Thyroid gland (tissue), 4 donors: ENCODE data around the gene ITGB2. TPM values are rescaled to one million over a fixed set of nuclear protein-coding genes. Genes with fewer than 3 reads are reported as not detected.

Experiments used
- DNase-seq, 2 donors: peaks; one replicate each; pipeline ENCODE4 v3.0.0-alpha.2; 2019
- H3K27ac ChIP-seq, 3 donors: fragments of 200-600 bp; sonication (generic); 1 replicate in 2 of 3; 2 replicates in 1 of 3; pipeline ENCODE4 v1.5.1; 2016 to 2019; ENCODE audit warnings: mild to moderate bottlenecking in 1 of 3, moderate library complexity in 1 of 3
- H3K27me3 ChIP-seq: fragments of 200-600 bp; sonication (generic); one replicate; pipeline ENCODE4 v1.5.1; 2019
- H3K36me3 ChIP-seq, 2 donors: fragments of 200-600 bp; sonication (generic); one replicate each; pipeline ENCODE4 v1.5.1; 2016 to 2019
- H3K4me1 ChIP-seq, 2 donors: fragments of 200-600 bp; sonication (generic); one replicate each; pipeline ENCODE4 v1.5.1; 2017 to 2019
- H3K4me3 ChIP-seq, 3 donors: fragments of 200-600 bp; sonication (generic); replicated peaks in 1 of 3; 1 replicate in 2 of 3; 2 replicates in 1 of 3; pipeline ENCODE4 v1.5.1; 2016; ENCODE audit warnings: mild to moderate bottlenecking in 1 of 3
- H3K9me3 ChIP-seq: fragments of 200-600 bp; sonication (generic); one replicate; pipeline ENCODE4 v1.5.1; 2017
- CTCF ChIP-seq, 6 experiments: fragments of 200-600 bp in 3 of 6; fragments of 450-650 bp in 3 of 6; sonication (generic) in 3 of 6; IDR thresholded peaks; one replicate each; pipeline ENCODE4 v1.5.1; 2016 to 2019; ENCODE audit warnings: antibody characterized with exemption in 6 of 6, mild to moderate bottlenecking in 2 of 6, inconsistent platforms in 1 of 6, moderate library complexity in 1 of 6
- POLR2A ChIP-seq, 2 donors: fragments of 450-650 bp; IDR thresholded peaks; one replicate each; pipeline ENCODE4 v1.6.1; 2017; ENCODE audit warnings: antibody characterized with exemption in 2 of 2, mild to moderate bottlenecking in 2 of 2, moderate library complexity in 1 of 2
- WGBS, 2 donors: methylation state at CpG; one replicate each; pipeline ENCODE4 v1.1.5; 2017; 5-methylcytosine and 5-hydroxymethylcytosine counted together
- intact Hi-C: fragments of 100-400 bp; cut with DNase I; formaldehyde crosslinking; loops from one replicate; pipeline ENCODE4 v1.15.1; 2023
- total RNA-seq, 4 donors: library from RNA; depleted of rRNA; stranded (reverse); fragments of >200 nt; gene quantifications; one replicate each; pipeline ENCODE4 v1.2.3, GENCODE V29; 2016

The ITGB2 gene
- total RNA-seq, 4 donors from 2014 or later: 18.4 to 79.4 (median 27.5) TPM

DNA sequence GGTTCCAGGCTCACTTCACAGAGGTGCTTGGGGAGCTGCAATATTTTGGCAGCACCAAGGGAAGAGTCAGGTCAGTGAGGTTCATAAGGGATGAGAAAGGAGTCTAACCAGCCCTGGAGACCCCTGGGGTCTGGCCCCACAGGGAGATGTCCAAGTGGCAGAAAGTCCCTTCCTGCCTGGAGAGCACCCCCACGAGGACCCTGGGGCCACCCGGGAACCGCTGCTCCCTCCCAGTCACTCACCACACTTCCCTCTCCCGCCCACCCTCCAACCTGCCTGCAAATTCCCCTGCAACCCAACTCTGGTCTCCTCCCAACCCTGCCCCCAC lies 6.5 kb upstream of the ITGB2 start:
- no peak for DNase-seq
- no peaks in the 10 kb centered on the region for H3K9me3 ChIP-seq
- H3K4me3 ChIP-seq: no peak overlapping the region
- TF ChIP-seq POLR2A (IDR thresholded peaks at IDR 0.05) (no peak), CTCF (IDR thresholded peaks at IDR 0.05) (no peak)
- H3K4me1 ChIP-seq: peaks cover 5 to 31% of the 10 kb centered on the region in 2 donors
- no peak overlapping the region for H3K27ac ChIP-seq
- no peaks in the 10 kb centered on the region for H3K36me3 ChIP-seq
- 17 to 27% methylated on average over 4 of the region's 4 CpGs for WGBS, 2 donors
- peaks cover 8% of the 10 kb centered on the region for H3K27me3 ChIP-seq
- intact Hi-C loops: no loop called here

- WGBS, 2 donors: 59 to 81% methylated on average over 24 of the region's 24 CpGs
- intact Hi-C loops: no loop called here
- Histone ChIP-seq H3K27ac (no peak overlapping the region), H3K27me3 (peaks cover 1% of the 10 kb centered on the region), H3K4me1 (peaks cover 2 to 24% of the 10 kb centered on the region in 2 donors), H3K9me3 (no peaks in the 10 kb centered on the region), H3K36me3 (no peaks in the 10 kb centered on the region), H3K4me3 (no peak overlapping the region)
- no peak for DNase-seq
- TF ChIP-seq CTCF (IDR thresholded peaks at IDR 0.05) (no peak), POLR2A (IDR thresholded peaks at IDR 0.05) (no peak)
Measured at GRCh38 chr21:44926331-44927101, 5.8 kb upstream of the ITGB2 start.

DNA sequence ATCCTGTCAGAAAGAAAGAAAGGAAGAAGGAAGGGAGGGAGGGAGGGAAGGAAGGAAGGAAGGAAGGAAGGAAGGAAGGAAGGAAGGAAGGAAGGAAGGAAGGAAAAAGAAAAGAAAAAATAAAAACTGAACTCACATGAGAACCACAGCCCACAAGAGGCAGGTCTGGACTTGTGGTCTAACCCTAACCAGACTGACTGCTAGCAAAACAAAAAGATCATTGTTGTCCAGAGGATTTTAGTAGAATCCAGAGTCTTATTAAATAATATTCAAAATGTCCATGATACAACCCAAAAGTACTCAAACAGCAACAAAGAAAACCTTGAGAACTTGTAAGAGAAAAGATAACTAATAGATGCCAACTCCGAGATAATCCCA lies 4.7 kb upstream of the ITGB2 start:
- DNase-seq: no peak
- Histone ChIP-seq H3K9me3 (no peaks in the 10 kb centered on the region), H3K36me3 (no peaks in the 10 kb centered on the region), H3K27ac (no peak overlapping the region), H3K4me3 (no peak overlapping the region), H3K4me1 (peaks cover 0 to 21% of the 10 kb centered on the region in 2 donors), H3K27me3 (no peaks in the 10 kb centered on the region)
- TF ChIP-seq POLR2A (IDR thresholded peaks at IDR 0.05) (no peak), CTCF (IDR thresholded peaks at IDR 0.05) (no peak)
- intact Hi-C loops: no loop called here
- WGBS, 2 donors: 85 to 100% methylated on average over 1 of the region's 1 CpG

GRCh38 chr21:44924606-44925377 lies 4.1 kb upstream of the ITGB2 start:
- Histone ChIP-seq H3K36me3 (no peaks in the 10 kb centered on the region), H3K27me3 (no peaks in the 10 kb centered on the region), H3K27ac (no peak overlapping the region), H3K9me3 (no peaks in the 10 kb centered on the region), H3K4me1 (peaks cover 0 to 21% of the 10 kb centered on the region in 2 donors), H3K4me3 (no peak overlapping the region)
- DNase-seq: no peak
- 41 to 50% methylated on average over 10 of the region's 10 CpGs for WGBS, 2 donors
- TF ChIP-seq POLR2A (IDR thresholded peaks at IDR 0.05): no peak
- TF ChIP-seq CTCF (IDR thresholded peaks at IDR 0.05): no peak
- intact Hi-C loops: no loop called here

DNA sequence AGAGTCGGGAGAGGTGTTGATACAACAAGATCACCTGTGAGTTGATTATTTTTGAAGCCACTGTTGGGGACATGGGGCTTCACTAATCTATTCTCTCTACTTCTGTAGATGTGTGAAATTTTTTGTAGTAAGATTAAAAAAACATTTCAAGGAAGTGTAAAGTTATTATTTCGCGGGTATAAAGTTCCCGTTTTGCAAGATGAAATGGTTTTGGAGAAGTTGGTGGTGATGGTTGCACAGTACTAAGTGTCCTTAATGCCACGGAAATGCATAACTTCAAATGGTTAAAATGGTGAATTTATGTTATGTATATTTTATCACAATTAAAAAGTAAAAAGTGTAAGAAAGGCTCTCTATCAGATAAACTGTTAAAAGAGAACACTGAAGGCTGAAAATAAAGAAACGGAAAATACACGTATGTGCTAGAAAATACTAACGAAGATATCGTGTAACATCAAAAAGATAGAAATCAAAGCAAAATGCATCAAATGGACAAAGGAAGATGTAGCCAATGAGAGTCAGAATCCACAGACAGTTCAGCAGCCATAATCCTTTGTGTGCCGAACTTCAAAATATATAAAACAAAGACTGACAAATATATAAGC lies 2.9 kb upstream of the ITGB2 start:
- no peak for DNase-seq
- Histone ChIP-seq H3K27me3 (no peaks in the 10 kb centered on the region), H3K36me3 (no peaks in the 10 kb centered on the region), H3K27ac (no peak overlapping the region), H3K4me1 (peaks cover 0 to 21% of the 10 kb centered on the region in 2 donors), H3K9me3 (no peaks in the 10 kb centered on the region), H3K4me3 (no peak overlapping the region)
- TF ChIP-seq CTCF (IDR thresholded peaks at IDR 0.05) (no peak), POLR2A (IDR thresholded peaks at IDR 0.05) (no peak)
- intact Hi-C loops: no loop called here
- 85 to 89% methylated on average over 10 of the region's 10 CpGs for WGBS, 2 donors
